ENCODE results near the gene STRN3.
"Not testable (repeated sequence)": the region's sequence is repeated elsewhere in the genome, so short reads cannot be mapped to it uniquely, and the experiment has no call there.

Gene STRN3

DNA sequence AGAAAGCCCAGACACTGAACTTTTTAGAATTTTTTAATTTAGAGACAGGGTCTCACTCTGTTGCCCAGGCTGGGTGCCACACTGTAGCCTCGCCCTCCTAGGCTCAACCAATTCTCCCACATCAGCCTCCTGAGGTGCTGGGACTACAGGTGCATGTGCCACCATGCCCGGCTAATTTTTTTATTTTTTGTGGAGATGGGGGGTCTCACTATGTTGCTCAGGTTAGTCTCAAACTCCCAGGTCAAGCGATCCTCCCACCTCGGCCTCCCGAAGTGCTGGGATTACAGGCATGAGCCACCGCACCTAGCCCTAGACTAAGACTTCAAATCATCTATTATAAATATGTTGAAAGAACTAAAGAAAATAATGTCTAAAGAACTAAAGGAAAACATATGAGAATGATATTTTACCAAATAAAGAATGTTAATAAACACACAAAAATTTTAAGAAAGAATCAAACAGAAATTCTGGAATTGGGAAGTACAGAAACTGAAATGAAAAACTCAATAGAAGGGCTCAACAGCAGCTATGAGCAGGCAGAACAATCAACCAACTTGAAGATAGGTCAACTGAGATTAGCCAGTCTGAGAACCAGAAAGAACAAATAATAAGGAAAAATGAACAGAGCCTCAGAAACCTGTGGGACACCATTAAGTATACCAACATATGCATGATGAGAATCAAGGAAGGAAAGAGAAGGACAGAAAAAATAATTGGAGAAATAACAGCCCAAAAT, 27.0 kb downstream of the STRN3 start:
- no peak for FAIRE-seq

DNA sequence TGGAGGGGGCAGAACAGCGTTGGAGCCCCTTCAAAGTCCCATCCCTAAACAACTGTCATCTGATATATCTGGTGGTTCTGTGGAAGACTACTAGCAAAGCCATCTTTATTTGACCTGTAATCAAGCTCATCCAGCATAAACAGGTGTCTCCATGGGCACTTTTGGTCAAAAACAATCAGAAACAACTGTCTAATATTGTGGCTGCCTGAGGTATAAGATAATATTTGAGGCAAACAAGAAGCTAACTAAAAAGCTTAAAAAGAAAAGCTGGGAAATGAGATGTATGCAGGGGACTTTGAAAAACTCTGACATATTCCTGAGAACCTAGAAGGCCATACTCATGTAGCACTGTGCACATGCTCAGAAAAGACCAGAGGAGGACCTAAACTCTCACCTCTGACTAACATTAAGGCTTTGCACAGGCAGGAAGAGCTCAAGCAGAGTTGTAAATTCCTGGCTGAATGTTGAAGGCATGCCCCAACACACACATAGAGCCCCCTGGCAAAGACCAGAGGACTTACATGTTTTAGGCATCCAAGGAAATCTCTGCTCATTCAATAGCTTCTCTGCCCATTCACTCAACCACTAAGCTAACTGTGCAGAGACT, 28.0 kb downstream of the STRN3 start:
- FAIRE-seq = no peak

DNA sequence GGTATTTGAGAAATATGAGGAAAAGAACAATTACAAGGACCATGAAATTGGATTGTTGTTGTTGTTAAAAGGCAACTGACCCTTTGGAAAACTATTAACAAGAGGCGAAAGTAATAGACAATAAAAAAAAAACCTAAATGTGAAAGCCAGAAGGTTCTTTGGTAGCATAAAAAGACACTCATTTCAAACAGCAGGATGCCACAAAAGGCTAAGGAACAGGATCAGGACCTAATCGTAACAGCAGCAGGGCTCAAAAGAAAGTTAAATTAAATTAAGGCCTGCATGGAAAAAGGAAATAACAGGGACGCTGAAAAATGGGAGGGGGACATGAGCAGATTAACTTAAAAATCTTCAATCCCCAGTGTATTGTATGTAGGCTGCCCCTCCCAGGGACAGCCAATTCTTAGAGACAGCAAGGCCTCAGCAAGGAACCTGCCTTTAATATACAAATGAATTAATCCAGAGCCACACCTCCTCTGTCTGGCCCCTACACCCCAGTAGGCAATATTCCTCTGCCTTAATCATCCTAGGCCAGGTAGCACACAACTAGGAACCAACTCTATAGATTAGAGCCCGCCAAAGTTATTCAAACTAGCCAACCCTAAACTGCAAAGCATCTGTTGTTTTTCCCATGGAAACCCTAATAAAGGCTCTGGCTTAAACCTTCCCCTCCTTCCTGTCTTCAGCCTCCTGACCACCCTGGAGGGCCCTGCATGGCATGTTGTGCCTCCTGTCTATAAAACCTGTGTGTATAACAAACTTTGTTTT, 29.1 kb downstream of the STRN3 start:
- no peak for FAIRE-seq

DNA sequence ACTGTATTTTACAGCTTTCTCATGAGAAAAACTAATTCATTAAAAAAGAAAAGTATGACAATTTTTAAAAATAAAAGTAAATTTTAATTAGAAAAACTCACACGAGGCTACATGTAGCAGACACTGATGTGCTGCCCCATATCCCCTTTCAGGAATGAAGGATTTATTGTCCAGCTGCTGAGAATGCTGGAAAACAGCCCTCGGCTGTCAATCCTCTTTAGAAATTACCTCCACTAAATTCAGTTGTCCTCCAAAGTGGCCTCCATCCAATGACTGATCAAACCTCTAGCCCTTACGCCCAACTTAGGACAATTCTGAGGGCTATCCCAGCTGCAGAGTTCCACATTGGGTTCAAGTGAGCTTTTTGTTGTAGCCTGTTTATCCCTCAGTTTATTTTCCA, 30.5 kb downstream of the STRN3 start:
- FAIRE-seq = no peak

DNA sequence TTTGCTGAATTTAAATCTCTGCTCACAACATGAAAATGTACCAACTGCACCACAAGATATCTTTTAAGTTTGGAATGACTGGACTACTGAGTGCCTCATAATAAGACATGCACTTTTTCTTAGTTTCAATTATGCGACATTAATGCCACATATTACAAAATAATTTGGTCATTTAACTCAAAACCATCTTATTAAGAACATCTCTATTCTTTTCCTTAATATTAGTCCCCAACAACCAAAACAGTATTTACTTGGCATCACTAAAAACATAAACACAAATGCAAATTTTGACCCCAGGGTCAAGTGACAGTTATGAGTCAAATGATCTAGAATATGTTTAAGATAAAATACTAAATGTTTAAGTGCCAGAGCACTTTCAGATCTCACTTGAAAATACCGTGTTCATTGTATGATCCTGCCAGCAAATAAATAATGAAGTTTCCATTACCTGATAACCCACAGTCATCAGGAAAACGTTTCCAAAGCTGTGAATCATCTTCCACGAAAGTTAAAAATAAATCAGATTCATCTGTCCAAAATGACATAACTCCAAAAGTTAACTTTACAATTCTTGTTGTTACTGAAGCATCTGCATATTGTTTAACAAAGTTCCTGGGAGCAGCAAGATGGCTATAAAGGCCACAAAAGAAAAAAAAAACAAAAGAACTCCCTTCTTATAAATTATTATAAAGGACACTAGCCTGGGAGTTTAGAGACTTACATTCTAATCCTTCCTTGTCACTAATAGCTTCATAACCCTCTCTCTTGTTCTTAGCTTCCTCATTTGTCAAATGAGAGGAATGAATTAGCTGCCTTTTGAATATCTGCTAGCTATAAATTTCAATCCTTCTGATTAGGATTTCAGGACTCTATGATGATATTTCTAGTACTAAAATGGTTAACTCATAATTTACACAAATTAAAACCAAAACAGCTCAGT, 31.2 kb downstream of the STRN3 start:
- no peak for FAIRE-seq

DNA sequence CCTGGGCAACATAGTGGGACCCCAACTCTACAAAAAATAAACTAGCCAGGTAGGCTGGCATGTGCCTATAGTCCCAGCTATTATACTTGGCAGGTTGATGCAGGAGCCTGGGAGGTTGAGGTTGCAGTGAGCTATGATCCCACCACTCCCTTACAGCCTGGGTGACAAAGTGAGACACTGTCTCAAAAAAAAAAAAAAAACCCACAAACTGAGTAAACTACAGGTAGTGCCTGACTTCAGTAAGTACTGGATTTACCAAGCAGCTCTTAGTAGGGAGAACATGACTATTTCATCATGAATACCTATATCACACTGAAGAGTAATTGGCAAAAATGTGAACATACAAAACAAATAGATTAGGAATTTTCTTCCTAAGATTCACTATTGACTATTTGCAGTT, 33.1 kb downstream of the STRN3 start:
- FAIRE-seq = no peak

DNA sequence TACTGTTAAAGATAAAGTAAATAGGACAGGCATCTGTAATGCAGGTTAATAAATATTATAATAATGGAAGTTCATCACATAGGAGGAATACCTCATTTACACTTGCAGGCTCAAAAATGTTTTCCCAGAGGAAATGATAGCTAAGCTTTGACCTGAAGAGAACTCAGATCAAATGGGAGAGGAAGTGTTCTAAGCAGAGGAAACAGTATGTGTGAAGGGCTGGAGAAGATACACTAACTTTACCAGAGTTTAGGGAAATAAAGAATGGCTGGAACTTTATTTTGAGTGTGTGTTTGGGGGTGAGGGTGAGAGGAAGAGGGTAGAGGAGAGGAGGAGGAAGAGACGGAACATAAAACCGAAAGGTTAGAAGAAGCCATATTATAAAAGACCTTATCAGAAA, 34.8 kb downstream of the STRN3 start:
- no peak for FAIRE-seq

DNA sequence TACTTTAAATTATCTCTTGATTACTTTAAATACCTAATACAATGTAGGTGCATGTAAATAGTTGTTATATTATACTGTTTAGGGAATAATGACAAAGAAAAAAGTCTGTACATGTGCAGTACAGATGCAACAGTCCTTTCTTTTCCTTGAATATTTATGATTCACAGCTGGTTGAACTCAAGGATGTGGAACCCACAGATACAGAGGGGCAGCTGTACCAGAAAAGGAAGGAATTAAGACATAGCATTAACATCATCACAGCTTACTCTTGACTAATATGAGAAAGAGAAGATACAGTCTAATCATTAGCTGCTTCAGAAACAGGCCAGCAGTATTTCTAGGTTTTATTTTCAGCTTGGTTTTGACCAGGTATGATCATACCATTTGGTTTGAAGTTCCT, 35.4 kb downstream of the STRN3 start:
- FAIRE-seq = no peak

DNA sequence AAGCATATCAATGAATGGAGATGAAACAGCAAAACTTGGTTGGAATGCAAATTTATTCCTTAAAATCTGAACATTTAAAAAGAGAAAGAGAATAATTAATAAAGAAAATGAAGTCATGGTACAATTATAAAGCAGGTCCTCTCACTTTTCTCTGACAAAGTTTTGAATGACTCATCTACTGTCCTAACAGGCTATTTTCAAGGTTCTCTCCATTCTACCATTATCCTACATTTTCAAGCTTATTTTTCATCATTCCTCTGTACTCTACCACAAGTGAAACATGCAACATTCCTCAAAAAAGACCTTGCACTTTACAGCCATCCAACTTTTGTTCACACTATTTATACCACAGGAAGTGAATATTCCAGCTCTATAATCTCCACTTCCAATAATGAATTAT, 37.7 kb downstream of the STRN3 start:
- FAIRE-seq = no peak

DNA sequence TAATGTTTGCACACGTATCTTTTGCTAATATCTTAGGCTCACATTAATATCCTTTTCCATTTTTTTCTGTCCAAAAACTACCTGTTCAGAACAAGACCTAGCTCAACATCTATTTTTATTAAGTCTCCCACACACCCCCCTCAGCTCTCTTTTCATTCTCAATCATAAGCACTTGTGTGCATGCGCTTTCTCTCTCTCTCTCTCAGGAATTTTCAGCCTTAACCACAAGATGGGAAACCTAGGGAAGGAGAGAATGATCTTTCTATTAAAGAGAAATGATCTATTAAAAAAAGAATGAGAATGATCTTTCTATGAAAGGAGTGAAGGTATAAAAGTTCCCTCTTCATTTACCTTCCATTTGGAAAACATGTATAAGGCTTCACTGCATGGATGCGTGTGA, 40.4 kb downstream of the STRN3 start:
- no peak for FAIRE-seq

DNA sequence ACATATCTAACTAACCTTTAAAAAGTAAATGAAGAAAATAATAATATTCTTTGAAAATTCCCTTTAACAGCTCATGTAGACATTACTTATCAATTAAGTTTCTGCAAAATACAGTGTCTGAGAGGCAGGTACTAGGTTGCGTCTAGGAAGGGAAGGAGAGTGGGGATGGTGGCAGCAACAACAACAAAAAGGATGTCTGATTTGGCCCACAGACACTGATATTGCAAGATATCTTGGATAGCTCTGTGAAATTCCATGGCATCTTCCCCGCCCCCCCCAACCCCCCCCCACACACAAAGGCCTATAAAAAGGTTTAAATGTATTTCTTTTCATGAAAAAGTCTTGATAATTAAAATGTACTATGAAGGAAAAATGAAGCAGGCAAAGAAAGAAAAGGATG, 42.3 kb downstream of the STRN3 start:
- FAIRE-seq = no peak

DNA sequence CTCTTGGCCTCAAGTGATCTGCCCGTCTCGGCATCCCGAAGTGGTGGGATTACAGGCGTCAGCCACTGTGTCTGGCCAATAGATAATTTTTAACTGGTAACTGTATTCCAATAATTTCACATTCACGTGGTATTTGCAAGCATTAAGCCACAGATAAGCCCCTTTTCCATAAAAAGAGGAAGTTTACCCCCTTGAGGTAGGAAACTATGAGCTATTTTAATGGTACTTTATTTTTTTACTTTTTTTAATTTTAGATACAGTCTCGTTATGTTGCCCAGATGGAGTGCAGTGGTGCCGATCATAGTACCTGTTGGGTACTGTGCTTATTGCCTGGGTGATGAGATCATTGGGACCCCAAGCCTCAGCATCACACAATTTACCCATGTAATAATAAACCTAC, 43.6 kb downstream of the STRN3 start:
- FAIRE-seq = no peak

DNA sequence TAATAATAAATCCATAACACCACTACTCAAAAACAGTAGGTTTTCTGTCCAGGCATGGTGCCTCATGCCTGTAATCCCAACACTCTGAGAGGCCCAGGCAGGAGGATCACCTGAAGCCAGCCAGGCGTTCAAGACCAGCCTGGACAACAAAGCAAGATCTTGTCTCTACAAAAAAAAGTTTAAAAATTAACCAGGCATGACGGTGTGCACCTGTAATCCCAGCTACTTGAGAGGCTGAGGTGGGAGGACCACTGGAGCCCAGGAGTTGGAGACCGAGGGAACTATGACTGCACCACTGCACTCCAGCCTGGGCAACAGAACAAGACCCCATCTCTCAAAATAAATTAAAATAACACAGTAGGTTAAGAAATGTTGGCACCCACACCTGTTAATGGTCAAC, 45.2 kb downstream of the STRN3 start:
- no peak for FAIRE-seq

DNA sequence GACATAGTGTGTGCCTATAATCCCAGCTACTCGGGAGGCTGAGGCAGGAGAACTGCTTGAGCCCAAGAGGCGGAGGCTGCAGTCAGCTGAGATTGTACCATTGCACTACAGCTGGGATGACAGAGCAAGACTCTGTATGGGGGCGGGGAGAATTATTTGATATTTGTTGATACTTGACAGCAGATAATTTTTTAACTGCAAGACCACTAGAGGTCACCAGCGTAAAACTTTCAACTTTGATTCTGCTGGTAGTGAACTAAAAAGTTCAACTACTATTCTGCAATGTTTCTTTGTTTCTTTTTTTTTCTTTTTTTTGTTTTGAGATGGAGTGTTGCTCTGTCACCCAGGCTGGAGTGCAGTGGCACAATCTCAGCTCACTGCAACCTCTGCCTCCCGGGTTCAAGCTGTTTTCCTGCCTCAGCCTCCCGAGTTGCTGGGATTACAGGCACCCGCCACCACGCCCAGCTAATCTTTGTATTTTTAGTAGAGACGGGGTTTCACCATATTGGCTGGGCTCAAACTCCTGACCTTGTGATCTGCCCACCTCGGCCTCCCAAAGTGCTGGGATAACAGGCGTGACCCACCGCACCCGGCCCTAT, 46.0 kb downstream of the STRN3 start:
- peak; percentile 95 for FAIRE-seq

DNA sequence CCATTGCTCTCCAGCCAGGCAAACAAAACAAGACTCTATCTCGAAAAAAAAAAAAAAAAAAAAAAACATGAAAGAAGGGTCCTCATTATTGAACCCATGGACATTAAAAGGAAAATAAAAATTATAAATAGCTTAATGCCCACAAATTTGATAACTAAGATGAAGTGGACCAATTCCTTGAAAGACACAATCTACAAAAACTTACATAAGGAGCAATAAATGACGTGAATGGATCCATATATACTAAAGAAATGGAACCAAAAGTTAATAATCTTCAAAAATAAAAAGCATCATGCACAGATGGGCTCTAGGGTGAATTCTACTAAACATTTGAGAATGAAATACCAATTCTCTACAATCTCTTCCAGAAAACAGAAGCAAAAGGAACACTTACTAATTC, 48.4 kb downstream of the STRN3 start:
- FAIRE-seq = no peak

DNA sequence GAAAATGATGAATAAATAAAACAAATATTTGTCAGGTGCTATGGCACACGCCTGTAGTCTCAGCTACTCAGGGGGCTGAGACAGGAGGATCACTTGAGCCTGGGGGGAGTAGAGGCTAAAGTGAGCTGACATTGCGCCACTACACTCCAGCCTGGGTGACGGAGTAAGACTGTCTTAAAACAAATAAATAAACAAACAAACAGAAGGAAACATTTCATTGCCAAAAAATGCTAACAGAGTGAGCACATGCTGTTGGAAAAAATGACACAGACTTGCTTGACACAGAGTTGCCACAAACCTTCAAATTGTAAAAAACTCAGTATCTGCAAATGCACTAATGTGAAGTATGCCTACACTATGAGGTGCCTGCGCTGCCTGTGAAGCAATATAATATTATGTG, 51.6 kb downstream of the STRN3 start:
- no peak for FAIRE-seq

DNA sequence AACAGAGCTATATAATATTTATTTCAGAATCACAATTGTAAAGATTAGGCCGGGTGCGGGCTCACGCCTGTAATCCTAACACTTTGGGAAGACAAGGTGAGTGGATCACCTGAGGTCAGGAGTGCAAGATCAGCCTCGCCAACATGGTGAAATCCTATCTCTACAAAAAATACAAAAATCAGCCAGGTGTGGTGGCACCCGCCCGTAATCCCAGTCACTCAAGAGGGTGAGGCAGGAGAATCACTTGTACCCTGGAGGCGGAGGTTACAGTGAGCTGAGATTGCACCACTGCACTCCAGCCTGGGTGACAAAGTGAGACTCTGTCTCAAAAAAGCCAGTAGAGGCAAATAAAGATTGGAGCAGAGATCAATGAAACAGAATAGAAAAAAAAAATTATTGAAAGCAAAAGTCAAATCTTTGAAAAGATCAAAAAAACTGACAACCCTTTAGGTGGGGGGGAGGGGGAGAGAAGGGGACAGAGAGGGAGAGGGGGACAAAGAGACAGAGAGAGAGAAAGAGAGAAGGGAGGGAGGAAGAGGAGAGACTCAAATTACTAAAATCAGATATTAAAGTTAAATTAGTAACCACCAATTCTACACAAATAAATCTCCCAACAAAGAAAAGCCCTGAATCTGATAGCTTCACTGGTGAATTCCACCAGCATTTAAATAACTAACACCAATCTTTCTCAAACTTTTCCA, 53.1 kb downstream of the STRN3 start:
- FAIRE-seq = no peak

DNA sequence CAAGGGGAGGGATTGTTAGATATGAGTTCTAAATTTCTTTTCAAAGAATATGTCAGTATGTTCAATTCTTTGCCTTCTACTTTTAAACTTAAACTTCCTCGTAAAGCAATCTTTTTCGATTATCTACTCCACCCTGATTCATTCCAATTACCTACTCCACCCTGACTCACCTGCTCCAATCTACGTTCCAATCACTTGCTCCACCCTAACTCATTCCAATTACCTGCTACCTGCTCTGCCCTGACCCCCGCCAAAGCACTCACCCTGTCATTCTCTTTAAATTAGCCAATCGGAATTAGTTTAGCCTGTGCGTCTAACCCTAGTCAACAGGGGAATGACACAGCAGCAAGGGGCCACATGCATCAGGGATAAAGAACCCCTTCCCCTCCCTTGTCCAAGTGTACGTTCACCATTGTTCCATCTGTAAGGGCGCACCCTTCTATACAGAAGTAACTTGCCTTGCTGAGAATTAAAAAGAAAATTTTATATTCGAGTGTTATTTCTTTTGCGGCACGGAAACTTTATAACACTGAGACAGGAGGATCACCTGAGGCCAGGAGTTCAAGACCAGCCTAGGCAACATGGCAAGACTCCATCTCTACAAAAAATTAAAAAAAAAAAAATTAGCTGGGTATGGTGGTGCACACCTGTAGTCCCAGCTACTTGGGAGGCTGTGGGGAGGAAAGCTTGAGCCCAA, 54.0 kb downstream of the STRN3 start:
- FAIRE-seq = not testable (repeated sequence)

DNA sequence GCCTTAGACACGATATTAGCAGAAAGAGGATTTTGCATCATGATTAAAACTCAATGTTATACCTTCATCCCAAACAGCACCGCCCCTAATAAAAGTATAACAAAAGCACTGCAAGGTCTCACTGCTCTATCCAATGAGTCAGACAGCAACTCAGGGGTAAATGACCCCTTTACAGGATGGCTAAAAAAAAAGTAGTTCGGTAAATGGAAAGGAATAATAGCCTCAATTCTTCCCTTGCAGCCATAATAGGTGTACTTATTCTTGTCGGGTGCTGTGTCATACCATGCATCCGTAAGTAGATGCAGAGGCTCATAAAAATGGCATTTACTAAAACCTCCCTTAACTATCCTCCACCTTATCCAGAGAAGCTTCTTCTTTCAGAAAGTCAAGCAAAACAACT, 54.6 kb downstream of the STRN3 start:
- no peak for FAIRE-seq

DNA sequence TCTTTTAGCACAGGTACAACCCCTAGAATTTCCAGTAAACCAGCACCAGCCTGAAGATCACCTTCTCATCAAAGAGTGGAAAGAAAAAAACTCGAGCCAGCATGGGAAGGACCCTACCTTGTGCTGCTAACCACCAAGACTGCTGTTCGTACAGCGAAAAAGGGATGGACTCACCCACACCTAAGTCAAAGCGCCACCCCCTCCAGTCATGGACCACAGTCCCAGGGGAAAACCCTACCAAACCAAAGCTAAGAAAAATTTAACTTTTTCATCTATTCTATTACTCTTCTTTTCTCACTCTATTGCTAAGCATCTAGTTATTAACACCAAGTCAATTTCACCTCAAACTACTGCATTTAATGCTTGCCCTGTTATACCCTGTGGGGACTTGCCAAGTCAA, 56.4 kb downstream of the STRN3 start:
- not testable (repeated sequence) for FAIRE-seq

DNA sequence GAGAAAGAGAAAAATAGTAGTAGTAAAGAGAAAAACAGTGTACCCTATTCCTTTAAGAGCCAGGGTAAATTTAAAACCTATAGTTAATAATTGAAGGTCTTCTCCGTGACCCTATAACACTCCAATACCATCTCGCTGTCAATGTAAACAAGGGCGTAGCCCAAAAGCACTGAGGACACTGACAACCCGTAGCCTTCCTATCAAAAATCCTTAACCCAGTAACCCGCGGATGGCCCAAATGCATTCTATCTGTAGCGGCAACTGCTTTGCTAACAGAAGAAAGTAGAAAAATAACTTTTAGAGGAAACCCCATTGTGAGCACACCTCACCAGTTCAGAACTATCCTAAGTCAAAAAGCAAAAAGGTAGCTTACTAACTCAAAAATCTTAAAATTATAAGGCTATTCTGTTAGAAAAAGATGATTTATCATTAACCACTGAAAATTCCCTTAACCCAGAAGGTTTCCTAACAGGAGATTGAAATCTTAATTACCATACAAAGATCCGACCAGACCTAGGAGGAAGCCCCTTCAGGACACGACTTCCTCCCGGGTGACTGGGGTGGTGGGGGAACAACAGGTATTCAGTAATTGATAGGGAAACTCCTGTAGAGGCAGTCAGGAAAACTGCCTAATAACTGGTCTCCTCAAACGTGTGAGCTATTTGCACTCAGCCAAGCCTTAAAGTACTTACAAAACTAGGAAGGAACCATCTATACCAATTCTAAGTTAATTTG, 58.6 kb downstream of the STRN3 start:
- FAIRE-seq = not testable (repeated sequence)
